Stimulated activated naive CD8-positive, alpha-beta T cell treated with anti-CD3 and anti-CD28 coated beads, Interleukin-15, Interleukin-2, amounts not matched to agents 100 ng/mL and 50 ng/mL, for 24 hours (primary cell): Measurements from ENCODE around the gene TAF11L7.
"Not testable (repeated sequence)": the region's sequence is repeated elsewhere in the genome, so short reads cannot be mapped to it uniquely, and the experiment has no call there.

Experiments
- H3K27ac Mint-ChIP-seq: one replicate; pipeline ENCODE4 v1.8.0; 2021; ENCODE audit warnings: mild to moderate bottlenecking, mixed read lengths
- H3K27me3 Mint-ChIP-seq: one replicate; pipeline ENCODE4 v1.8.0; 2021; ENCODE audit warnings: mixed read lengths
- H3K36me3 Mint-ChIP-seq: one replicate; pipeline ENCODE4 v1.8.0; 2021; ENCODE audit warnings: low read depth, mixed read lengths
- H3K4me1 Mint-ChIP-seq: one replicate; pipeline ENCODE4 v1.8.0; 2021; ENCODE audit warnings: low read depth, mixed read lengths
- H3K4me3 Mint-ChIP-seq: one replicate; pipeline ENCODE4 v1.8.0; 2021; ENCODE audit warnings: mild to moderate bottlenecking, mixed read lengths
- H3K9me3 Mint-ChIP-seq: one replicate; pipeline ENCODE4 v1.8.0; 2021; ENCODE audit warnings: mixed read lengths

TAF11L7 gene

GRCh38 chr5:17585658-17586057 lies at the start of gene TAF11L7:
Gene TAF11L7, minus strand, starts transcription at chr5:17585758.
- H3K4me1 Mint-ChIP-seq, H3K4me3 Mint-ChIP-seq, H3K27me3 Mint-ChIP-seq, H3K36me3 Mint-ChIP-seq, H3K27ac Mint-ChIP-seq, H3K9me3 Mint-ChIP-seq: not testable (repeated sequence)

DNA sequence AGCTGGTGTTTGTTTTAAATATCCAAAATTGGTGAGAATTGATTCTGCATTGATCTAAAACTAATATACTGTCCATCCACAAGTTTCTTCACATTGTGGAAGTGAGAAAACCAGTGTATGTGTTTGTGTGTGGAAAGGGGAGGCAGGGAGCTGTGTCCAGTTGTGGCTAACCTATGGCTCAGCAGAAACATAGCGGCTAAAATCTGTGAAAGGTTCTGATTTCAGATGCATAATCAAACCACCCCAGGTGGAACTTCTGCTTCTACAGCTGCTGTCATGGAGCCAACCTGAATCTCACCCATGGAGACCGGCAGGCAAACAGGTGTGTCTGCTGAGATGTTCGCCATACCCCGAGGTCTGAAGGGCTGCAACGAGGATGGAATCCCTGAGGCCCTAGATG lies 48.6 kb upstream of the TAF11L7 start, which contains the start of gene TAF11L14:
Gene TAF11L14, plus strand, starts transcription at position 301 of the 400 bp plus-strand sequence.
- no peaks in the 10 kb centered on the region for H3K36me3 Mint-ChIP-seq
- no peak within 1 kb of the TSS for H3K4me3 Mint-ChIP-seq
- H3K9me3 Mint-ChIP-seq = peaks cover 8% of the 10 kb centered on the region
- no peak within 1 kb of the TSS for H3K27ac Mint-ChIP-seq
- H3K4me1 Mint-ChIP-seq = no peaks in the 10 kb centered on the region
- no peaks in the 10 kb centered on the region for H3K27me3 Mint-ChIP-seq

GRCh38 chr5:17631788-17632187 lies 46.2 kb upstream of the TAF11L7 start, which contains the start of gene TAF11L13:
Gene TAF11L13, plus strand, starts transcription at chr5:17632088.
- H3K27ac Mint-ChIP-seq, H3K27me3 Mint-ChIP-seq, H3K36me3 Mint-ChIP-seq, H3K9me3 Mint-ChIP-seq, H3K4me3 Mint-ChIP-seq, H3K4me1 Mint-ChIP-seq: not testable (repeated sequence)

GRCh38 chr5:17625686-17626085 lies 40.1 kb upstream of the TAF11L7 start:
- no peak overlapping the region for H3K27ac Mint-ChIP-seq
- no peaks in the 10 kb centered on the region for H3K27me3 Mint-ChIP-seq
- H3K4me3 Mint-ChIP-seq = no peak overlapping the region
- H3K4me1 Mint-ChIP-seq = no peaks in the 10 kb centered on the region
- H3K9me3 Mint-ChIP-seq = no peaks in the 10 kb centered on the region
- no peaks in the 10 kb centered on the region for H3K36me3 Mint-ChIP-seq

DNA sequence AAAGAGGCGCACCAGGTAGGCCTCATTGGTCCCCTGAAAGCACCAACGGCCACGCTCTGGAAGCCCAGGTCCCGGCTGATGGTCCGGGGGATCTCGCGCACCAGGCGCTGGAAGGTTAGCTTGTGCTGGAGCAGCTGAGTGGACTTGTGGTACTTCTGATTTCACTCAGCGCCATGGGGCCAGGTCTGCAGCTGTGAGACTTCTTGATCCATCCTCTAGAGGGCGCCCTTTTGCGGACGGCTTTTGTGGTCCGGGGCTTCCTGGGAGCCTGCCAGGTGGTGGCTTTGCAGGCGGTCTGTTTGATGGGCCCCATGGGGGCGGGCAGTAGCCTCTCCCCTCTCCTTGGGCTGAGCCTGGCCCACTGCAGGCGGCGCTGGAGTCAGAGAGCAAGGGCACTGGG lies 35.1 kb upstream of the TAF11L7 start:
- no peak overlapping the region for H3K27ac Mint-ChIP-seq
- no peaks in the 10 kb centered on the region for H3K4me1 Mint-ChIP-seq
- H3K9me3 Mint-ChIP-seq = peaks cover 18% of the 10 kb centered on the region
- H3K4me3 Mint-ChIP-seq = no peak overlapping the region
- H3K27me3 Mint-ChIP-seq = no peaks in the 10 kb centered on the region
- H3K36me3 Mint-ChIP-seq = no peaks in the 10 kb centered on the region

- no peaks in the 10 kb centered on the region for H3K4me1 Mint-ChIP-seq
- peaks cover 20% of the 10 kb centered on the region for H3K9me3 Mint-ChIP-seq
- H3K27ac Mint-ChIP-seq = no peak overlapping the region
- no peaks in the 10 kb centered on the region for H3K27me3 Mint-ChIP-seq
- H3K36me3 Mint-ChIP-seq = no peaks in the 10 kb centered on the region
- H3K4me3 Mint-ChIP-seq = no peak overlapping the region
Observed at GRCh38 chr5:17619354-17619753, 33.8 kb upstream of the TAF11L7 start.

DNA sequence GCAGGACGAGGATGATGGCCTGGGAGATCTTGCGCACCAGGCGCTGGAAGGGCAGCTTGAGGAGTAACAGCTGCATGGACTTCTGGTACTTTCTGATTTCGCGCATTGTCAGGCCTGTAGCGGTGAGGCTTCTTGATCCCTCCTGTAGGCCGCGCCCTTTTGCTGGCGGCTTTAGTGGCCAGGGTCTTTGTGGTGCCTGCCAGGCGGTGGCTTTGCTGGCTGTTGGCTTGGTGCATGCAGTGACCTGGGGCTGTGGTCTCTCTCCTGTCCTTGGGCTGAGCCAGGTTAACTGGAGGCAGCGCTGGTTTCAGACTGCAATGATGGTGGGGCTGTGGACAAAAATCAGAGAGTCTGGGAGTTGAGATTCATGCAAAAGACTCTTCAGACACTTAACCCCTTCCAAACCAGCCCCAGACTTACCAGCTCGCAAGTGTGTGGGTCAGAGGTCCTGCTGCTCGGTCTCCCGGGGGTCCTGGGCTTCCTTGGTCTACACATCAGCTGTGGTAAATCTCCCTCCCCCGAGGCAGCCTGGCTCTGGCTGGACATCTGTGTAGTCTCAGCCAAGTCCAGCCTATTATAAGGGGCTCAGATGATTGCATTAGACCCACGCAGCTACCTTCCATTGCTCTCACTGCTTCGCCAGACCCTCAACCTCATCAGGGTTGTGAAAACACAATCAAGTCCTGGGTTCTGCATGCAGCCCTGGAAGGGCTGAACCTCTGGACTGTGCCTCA lies 29.5 kb upstream of the TAF11L7 start:
- Mint-ChIP-seq H3K9me3 (peaks cover 18% of the 10 kb centered on the region), H3K4me1 (no peaks in the 10 kb centered on the region), H3K4me3 (no peak overlapping the region), H3K36me3 (no peaks in the 10 kb centered on the region), H3K27me3 (no peaks in the 10 kb centered on the region), H3K27ac (no peak overlapping the region)

GRCh38 chr5:17610092-17610491 lies 24.5 kb upstream of the TAF11L7 start, which contains the start of gene TAF11L12:
Gene TAF11L12, plus strand, starts transcription at chr5:17610392.
- not testable (repeated sequence) for H3K4me3 Mint-ChIP-seq, H3K4me1 Mint-ChIP-seq, H3K27me3 Mint-ChIP-seq, H3K36me3 Mint-ChIP-seq, H3K9me3 Mint-ChIP-seq, H3K27ac Mint-ChIP-seq

GRCh38 chr5:17607461-17607860 lies 21.9 kb upstream of the TAF11L7 start:
- H3K27me3 Mint-ChIP-seq, H3K9me3 Mint-ChIP-seq: not testable (repeated sequence)

GRCh38 chr5:17604951-17605350 lies 19.4 kb upstream of the TAF11L7 start:
- Mint-ChIP-seq H3K9me3 (peaks cover 7% of the 10 kb centered on the region), H3K27ac (no peak overlapping the region), H3K4me1 (no peaks in the 10 kb centered on the region), H3K27me3 (no peaks in the 10 kb centered on the region), H3K4me3 (no peak overlapping the region), H3K36me3 (no peaks in the 10 kb centered on the region)

More at GRCh38 chr5:17607461-17607860, 21.9 kb upstream of the TAF11L7 start:
- not testable (repeated sequence) for H3K4me3 Mint-ChIP-seq, H3K36me3 Mint-ChIP-seq, H3K27ac Mint-ChIP-seq, H3K4me1 Mint-ChIP-seq

- not testable (repeated sequence) for H3K4me3 Mint-ChIP-seq, H3K9me3 Mint-ChIP-seq, H3K36me3 Mint-ChIP-seq, H3K27ac Mint-ChIP-seq, H3K27me3 Mint-ChIP-seq, H3K4me1 Mint-ChIP-seq
Observed at GRCh38 chr5:17603880-17604279, 18.3 kb upstream of the TAF11L7 start, which contains the start of gene TAF11L11. Gene TAF11L11, plus strand, starts transcription at chr5:17604183.

GRCh38 chr5:17597728-17598127 lies 12.2 kb upstream of the TAF11L7 start, which contains the start of gene TAF11L10:
Gene TAF11L10, minus strand, starts transcription at chr5:17597828.
- not testable (repeated sequence) for H3K36me3 Mint-ChIP-seq, H3K9me3 Mint-ChIP-seq

GRCh38 chr5:17594255-17594654 lies 8.7 kb upstream of the TAF11L7 start, which contains the start of gene TAF11L9:
Gene TAF11L9, minus strand, starts transcription at chr5:17594394.
- not testable (repeated sequence) for H3K27ac Mint-ChIP-seq, H3K36me3 Mint-ChIP-seq, H3K4me3 Mint-ChIP-seq

More at GRCh38 chr5:17597728-17598127, 12.2 kb upstream of the TAF11L7 start, which contains the start of gene TAF11L10:
- not testable (repeated sequence) for H3K27ac Mint-ChIP-seq, H3K4me3 Mint-ChIP-seq, H3K27me3 Mint-ChIP-seq, H3K4me1 Mint-ChIP-seq

GRCh38 chr5:17590860-17591259 lies 5.3 kb upstream of the TAF11L7 start, which contains the start of gene TAF11L8:
Gene TAF11L8, minus strand, starts transcription at chr5:17590960.
- H3K36me3 Mint-ChIP-seq, H3K4me1 Mint-ChIP-seq, H3K4me3 Mint-ChIP-seq, H3K27ac Mint-ChIP-seq, H3K9me3 Mint-ChIP-seq, H3K27me3 Mint-ChIP-seq: not testable (repeated sequence)

More at GRCh38 chr5:17594255-17594654, 8.7 kb upstream of the TAF11L7 start, which contains the start of gene TAF11L9:
- H3K9me3 Mint-ChIP-seq, H3K4me1 Mint-ChIP-seq, H3K27me3 Mint-ChIP-seq: not testable (repeated sequence)
